K562 (cell line): ENCODE results near the gene NRXN3. TPM values are rescaled to one million over a fixed set of nuclear protein-coding genes. Genes with fewer than 3 reads are reported as not detected.

Experiments used
- ATAC-seq: fragments of 200-7000 bp; cut with Tn5 transposase; 3 replicates; pipeline ENCODE4 v1.9.1; 2020; ENCODE audit warnings: moderate library complexity
- BruUV-seq: library from RNA; stranded (reverse); fragments of 400-500 nt; replicated peaks from 2 replicates; lab custom pipeline; 2021; lab: Mats Ljungman, UMichigan
- CTCF ChIA-PET: fragments of 300-600 bp; formaldehyde crosslinking; extraction: SDS; loops from one replicate; lab custom pipeline; 2021; ENCODE audit warnings: low intra/inter-chr PET ratio; lab: Yijun Ruan, JAX
- POLR2A ChIA-PET: fragments of 300-600, 350-650 bp; sonication (Branson Sonifier 250); formaldehyde crosslinking; extraction: SDS; loops from one replicate; lab custom pipeline; 2021; ENCODE audit warnings: antibody characterized with exemption, inconsistent platforms; lab: Yijun Ruan, JAX
- DNase-seq, 4 experiments: peaks; one replicate each; pipeline versions ENCODE4 v3.0.0 to v3.0.0-alpha.2; 2011 to 2018; ENCODE audit warnings: low spot score in 3 of 4, mixed read lengths in 3 of 4; ENCODE audit errors: extremely low read depth in 1 of 4
- FAIRE-seq: peaks from 2 replicates; lab custom pipeline; 2011; peaks lifted over from hg19 to GRCh38; lab: Jason Lieb, UNC
- H2AFZ ChIP-seq: 2 replicates; pipeline ENCODE4 v1.6.0; 2011; ENCODE audit warnings: low read depth, low read length, control low read depth, inconsistent platforms
- H3K27ac ChIP-seq: fragments of 200-600 bp; 3 replicates; pipeline ENCODE4 v1.8.0; 2011; ENCODE audit warnings: low read depth, mild to moderate bottlenecking, control low read depth, inconsistent platforms, low read length, moderate library complexity, mixed read lengths; ENCODE audit errors: extremely low read depth
- H3K27me3 ChIP-seq, 2 experiments: fragments of 300-600 bp in 1 of 2; 2 replicates in 1 of 2; 3 replicates in 1 of 2; pipeline versions ENCODE4 v1.6.0 to v1.8.0; 2011; ENCODE audit warnings: inconsistent platforms in 2 of 2, low read length in 2 of 2, mild to moderate bottlenecking in 1 of 2, mixed read lengths in 1 of 2, moderate library complexity in 1 of 2; ENCODE audit not compliant: control insufficient read depth in 2 of 2, insufficient read depth in 2 of 2
- H3K36me3 ChIP-seq: fragments of 300-600 bp; 3 replicates; pipeline ENCODE4 v1.8.0; 2011; ENCODE audit warnings: mild to moderate bottlenecking, low read length, inconsistent platforms; ENCODE audit not compliant: control insufficient read depth, insufficient read depth
- H3K4me1 ChIP-seq, 2 experiments: fragments of 200-600 bp in 1 of 2; replicated peaks in 1 of 2; 2 replicates in 1 of 2; 3 replicates in 1 of 2; pipeline versions ENCODE4 v1.5.1 to v1.8.0; 2011; ENCODE audit warnings: inconsistent platforms in 2 of 2, low read length in 2 of 2, mild to moderate bottlenecking in 1 of 2, mixed read lengths in 1 of 2, moderate library complexity in 1 of 2; ENCODE audit not compliant: control insufficient read depth in 2 of 2, insufficient read depth in 2 of 2
- H3K4me2 ChIP-seq: 2 replicates; pipeline ENCODE4 v1.6.1; 2011; ENCODE audit warnings: low read length, control low read depth, inconsistent platforms, mixed read lengths; ENCODE audit not compliant: insufficient read depth
- H3K4me3 ChIP-seq: fragments of 200-600 bp; sonication (generic), shearing (Covaris generic); 2 replicates; pipeline ENCODE4 v1.5.1; 2016; ENCODE audit warnings: control low read depth, inconsistent platforms
- H3K79me2 ChIP-seq: fragments of 200-600 bp; 3 replicates; pipeline ENCODE4 v1.8.0; 2011; ENCODE audit warnings: low read length, inconsistent platforms; ENCODE audit not compliant: control insufficient read depth, insufficient read depth
- H3K9ac ChIP-seq, 2 experiments: 2 replicates each; pipeline versions ENCODE4 v1.6.0 to v1.6.1; 2011; ENCODE audit warnings: low read depth in 2 of 2, low read length in 2 of 2, control low read depth in 1 of 2, inconsistent platforms in 1 of 2, mild to moderate bottlenecking in 1 of 2, mixed read lengths in 1 of 2; ENCODE audit not compliant: insufficient read depth in 1 of 2
- H3K9me1 ChIP-seq: one replicate; pipeline ENCODE4 v1.6.0; 2011; ENCODE audit warnings: inconsistent platforms, mild to moderate bottlenecking, low read length, moderate library complexity; ENCODE audit not compliant: control insufficient read depth, insufficient read depth
- H3K9me3 ChIP-seq: replicated peaks from 2 replicates; pipeline ENCODE4 v1.5.1; 2011; ENCODE audit warnings: low read depth, low read length, inconsistent platforms; ENCODE audit not compliant: control insufficient read depth, insufficient read depth
- H4K20me1 ChIP-seq: replicated peaks from 2 replicates; pipeline ENCODE4 v1.6.1; 2011; ENCODE audit warnings: low read length, inconsistent platforms, mixed read lengths; ENCODE audit not compliant: control insufficient read depth, insufficient read depth
- CREB1 ChIP-seq, 2 experiments: sonication (generic) in 1 of 2; formaldehyde crosslinking in 1 of 2; IDR thresholded peaks; 2 replicates each; pipeline versions ENCODE4 v1.6.1 to v1.8.0; 2012 to 2022; ENCODE audit warnings: inconsistent platforms in 1 of 2, mild to moderate bottlenecking in 1 of 2, missing genetic modification reagents in 1 of 2, moderate library complexity in 1 of 2
- NR2C2 ChIP-seq, 2 experiments: fragments of 200-800 bp in 1 of 2; sonication (Bioruptor generic) in 1 of 2; sonication (generic) in 1 of 2; formaldehyde crosslinking in 1 of 2; IDR thresholded peaks; 2 replicates each; pipeline versions ENCODE4 v1.6.1 to v1.8.0; 2016 to 2022; ENCODE audit warnings: mild to moderate bottlenecking in 1 of 2, missing compliant biosample characterization in 1 of 2, missing genetic modification characterization in 1 of 2, missing genetic modification reagents in 1 of 2
- POLR2AphosphoS5 ChIP-seq: IDR thresholded peaks from 2 replicates; pipeline ENCODE4 v1.6.1; 2011; ENCODE audit warnings: mild to moderate bottlenecking, low read depth, low read length, moderate library complexity; ENCODE audit not compliant: control insufficient read depth, insufficient read depth
- RBM17 ChIP-seq: fragments of 200-400 bp; formaldehyde crosslinking; IDR thresholded peaks from 2 replicates; pipeline ENCODE4 v1.6.1; 2017; ENCODE audit warnings: low read depth, mild to moderate bottlenecking, low read length, borderline replicate concordance
- RBM34 ChIP-seq: fragments of 200-400 bp; formaldehyde crosslinking; IDR thresholded peaks from 2 replicates; pipeline ENCODE4 v1.6.1; 2018; ENCODE audit warnings: low read length, borderline replicate concordance; ENCODE audit not compliant: insufficient read depth
- SAP30 ChIP-seq: fragments of 200-600 bp; sonication (generic); IDR thresholded peaks from 2 replicates; pipeline ENCODE4 v1.6.1; 2012; ENCODE audit warnings: borderline replicate concordance, low read depth, mild to moderate bottlenecking, moderate library complexity, low read length, control low read depth, inconsistent platforms; ENCODE audit not compliant: insufficient read depth, poor library complexity, severe bottlenecking
- SMARCA4 ChIP-seq: fragments of 450-650 bp; IDR thresholded peaks from 2 replicates; pipeline ENCODE4 v1.6.1; 2016
- SMARCC2 ChIP-seq: fragments of 450-650 bp; IDR thresholded peaks from 2 replicates; pipeline ENCODE4 v1.6.1; 2017; ENCODE audit warnings: antibody characterized with exemption, moderate library complexity, mild to moderate bottlenecking, low read depth
- TEAD4 ChIP-seq, 2 experiments: sonication (generic) in 1 of 2; formaldehyde crosslinking in 1 of 2; IDR thresholded peaks; 2 replicates each; pipeline versions ENCODE4 v1.6.1 to v1.8.0; 2012 to 2022; ENCODE audit warnings: borderline replicate concordance in 1 of 2, inconsistent platforms in 1 of 2, low read length in 1 of 2, mild to moderate bottlenecking in 1 of 2, missing genetic modification reagents in 1 of 2
- ZBED1 ChIP-seq: IDR thresholded peaks from 2 replicates; pipeline ENCODE4 v1.6.1; 2014
- ZNF766 ChIP-seq: fragments of 200-800 bp; sonication (Bioruptor generic); conservative IDR thresholded peaks from 2 replicates; pipeline ENCODE4 v1.6.1; 2016; ENCODE audit warnings: missing genetic modification characterization, missing compliant biosample characterization
- ZNF79 ChIP-seq: fragments of 250-450 bp; sonication (Bioruptor Pico); IDR thresholded peaks from 2 replicates; pipeline ENCODE4 v1.4.0; 2020; ENCODE audit warnings: low read depth, mild to moderate bottlenecking, moderate library complexity
- ZSCAN29 ChIP-seq: fragments of 450-650 bp; IDR thresholded peaks from 2 replicates; pipeline ENCODE4 v1.6.1; 2017
- WGBS: fragments of 100-300 bp; shearing (Covaris generic); methylation state at CpG from one replicate; pipeline ENCODE4 v1.1.6; 2016; ENCODE audit warnings: low coverage, mixed read lengths; ENCODE audit not compliant: insufficient coverage; ENCODE audit errors: missing lambda C conversion rate; 5-methylcytosine and 5-hydroxymethylcytosine counted together
- in situ Hi-C: fragments of 300-500 bp; cut with MboI; formaldehyde crosslinking; loops from 4 replicates; pipeline ENCODE4 v1.15.0; 2018; ENCODE audit warnings: inconsistent platforms, mixed read lengths
- intact Hi-C: fragments of 100-400 bp; cut with micrococcal nuclease; formaldehyde crosslinking; loops from 2 replicates; pipeline ENCODE4 v1.14.2; 2022
- polyA plus RNA-seq, 8 experiments: library from polyadenylated mRNA; depleted of rRNA in 4 of 8; stranded (reverse) in 5 of 8; unstranded in 3 of 8; fragments of >200 nt; fragmentation: Nextera tagmentation in 2 of 8; fragmentation: Illumina TruSeq in 1 of 8; extraction: Ambion mirVana in 2 of 8; extraction: Trizol in 1 of 8; gene quantifications; 2 replicates each; pipeline versions ENCODE4 v1.2.1 to v1.2.3, GENCODE V29; 2011 to 2014; ENCODE audit warnings: inconsistent platforms in 1 of 8, missing spikeins in 1 of 8
- total RNA-seq, 7 experiments: library from RNA; depleted of rRNA in 6 of 7; stranded (reverse); fragments of >200 nt in 6 of 7; fragmentation: Illumina TruSeq in 2 of 7; extraction: Trizol in 2 of 7; gene quantifications; 2 replicates each; pipeline versions ENCODE4 v1.2.1 to v1.2.3, GENCODE V29; 2011 to 2021; ENCODE audit warnings: low replicate concordance in 1 of 7
- TF ChIP-seq, protein P1 (sequence below), 2 experiments: fragments of 450-650 bp in 1 of 2; sonication (generic) in 1 of 2; formaldehyde crosslinking in 1 of 2; IDR thresholded peaks; 2 replicates each; pipeline versions ENCODE4 v1.7.1 to v1.9.0; 2016 to 2022; ENCODE audit warnings: inconsistent platforms in 1 of 2, mild to moderate bottlenecking in 1 of 2, missing genetic modification reagents in 1 of 2

Gene NRXN3
- total and polyA plus RNA-seq, 9 of the 15 experiments (the other 6 are each of a cell fraction or from before 2014, with no cell fraction given) = 0.09 TPM; not detected in 8

GRCh38 chr14:79840831-79841230 is 1670.7 kb downstream of the NRXN3 start:
- Histone ChIP-seq H3K27me3 (no peaks in the 10 kb centered on the region), H3K9me3 (no peaks in the 10 kb centered on the region), H3K9me1 (no peaks in the 10 kb centered on the region), H3K9ac (no peak overlapping the region), H3K4me2 (no peak overlapping the region), H3K4me3 (no peak overlapping the region), H3K4me1 (no peaks in the 10 kb centered on the region), H3K36me3 (no peaks in the 10 kb centered on the region), H3K27ac (no peak overlapping the region), H2AFZ (no peak overlapping the region), H3K79me2 (no peaks in the 10 kb centered on the region), H4K20me1 (no peaks in the 10 kb centered on the region)
- no TSS peak for BruUV-seq
- FAIRE-seq = no peak
- 0% methylated on average over 2 of the region's 2 CpGs for WGBS
- no peak for ATAC-seq
- intact Hi-C loops (no loop called here), in situ Hi-C loops (no loop called here)
- DNase-seq = no peak
- CTCF ChIA-PET = no interaction called here
- POLR2A ChIA-PET = no interaction called here
- no peak for TF ChIP-seq NR2C2 (CRISPR knock-in tag; IDR thresholded peaks at IDR 0.05)
- no peak for TF ChIP-seq NR2C2 (tag; IDR thresholded peaks at IDR 0.05)
- no peak for TF ChIP-seq CREB1 (IDR thresholded peaks at IDR 0.05)
- no peak for TF ChIP-seq CREB1 (CRISPR knock-in tag; IDR thresholded peaks at IDR 0.05)
- TF ChIP-seq SMARCA4 = no peak
- TF ChIP-seq TEAD4 (IDR thresholded peaks at IDR 0.05; ENCODE audit: low read length) = no peak
- TF ChIP-seq TEAD4 (CRISPR knock-in tag; IDR thresholded peaks at IDR 0.05; ENCODE audit: borderline replicate concordance) = no peak
- no peak for TF ChIP-seq ZBED1
- TF ChIP-seq SMARCC2 = no peak
- no peak for TF ChIP-seq POLR2AphosphoS5
- TF ChIP-seq, protein P1, sequence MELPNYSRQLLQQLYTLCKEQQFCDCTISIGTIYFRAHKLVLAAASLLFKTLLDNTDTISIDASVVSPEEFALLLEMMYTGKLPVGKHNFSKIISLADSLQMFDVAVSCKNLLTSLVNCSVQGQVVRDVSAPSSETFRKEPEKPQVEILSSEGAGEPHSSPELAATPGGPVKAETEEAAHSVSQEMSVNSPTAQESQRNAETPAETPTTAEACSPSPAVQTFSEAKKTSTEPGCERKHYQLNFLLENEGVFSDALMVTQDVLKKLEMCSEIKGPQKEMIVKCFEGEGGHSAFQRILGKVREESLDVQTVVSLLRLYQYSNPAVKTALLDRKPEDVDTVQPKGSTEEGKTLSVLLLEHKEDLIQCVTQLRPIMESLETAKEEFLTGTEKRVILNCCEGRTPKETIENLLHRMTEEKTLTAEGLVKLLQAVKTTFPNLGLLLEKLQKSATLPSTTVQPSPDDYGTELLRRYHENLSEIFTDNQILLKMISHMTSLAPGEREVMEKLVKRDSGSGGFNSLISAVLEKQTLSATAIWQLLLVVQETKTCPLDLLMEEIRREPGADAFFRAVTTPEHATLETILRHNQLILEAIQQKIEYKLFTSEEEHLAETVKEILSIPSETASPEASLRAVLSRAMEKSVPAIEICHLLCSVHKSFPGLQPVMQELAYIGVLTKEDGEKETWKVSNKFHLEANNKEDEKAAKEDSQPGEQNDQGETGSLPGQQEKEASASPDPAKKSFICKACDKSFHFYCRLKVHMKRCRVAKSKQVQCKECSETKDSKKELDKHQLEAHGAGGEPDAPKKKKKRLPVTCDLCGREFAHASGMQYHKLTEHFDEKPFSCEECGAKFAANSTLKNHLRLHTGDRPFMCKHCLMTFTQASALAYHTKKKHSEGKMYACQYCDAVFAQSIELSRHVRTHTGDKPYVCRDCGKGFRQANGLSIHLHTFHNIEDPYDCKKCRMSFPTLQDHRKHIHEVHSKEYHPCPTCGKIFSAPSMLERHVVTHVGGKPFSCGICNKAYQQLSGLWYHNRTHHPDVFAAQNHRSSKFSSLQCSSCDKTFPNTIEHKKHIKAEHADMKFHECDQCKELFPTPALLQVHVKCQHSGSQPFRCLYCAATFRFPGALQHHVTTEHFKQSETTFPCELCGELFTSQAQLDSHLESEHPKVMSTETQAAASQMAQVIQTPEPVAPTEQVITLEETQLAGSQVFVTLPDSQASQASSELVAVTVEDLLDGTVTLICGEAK (IDR thresholded peaks at IDR 0.05) = no peak
- TF ChIP-seq, protein P1 (CRISPR knock-in tag; IDR thresholded peaks at IDR 0.05) = no peak
- TF ChIP-seq SAP30 = no peak
- no peak for TF ChIP-seq ZNF79 (CRISPR knock-in tag)
- TF ChIP-seq RBM34 = no peak
- TF ChIP-seq RBM17 = no peak
- no peak for TF ChIP-seq ZNF766 (CRISPR knock-in tag)
- no peak for TF ChIP-seq ZSCAN29
